Ectodermal cell (in vitro differentiated cells): ENCODE results near the gene EMX1.

ENCODE experiments used
- H3K27ac ChIP-seq: 2 replicates; pipeline ENCODE4 v1.7.0; 2013; ENCODE audit warnings: mild to moderate bottlenecking, low read depth, low read length; ENCODE audit not compliant: insufficient read depth, poor library complexity, severe bottlenecking
- H3K27me3 ChIP-seq: 2 replicates; pipeline ENCODE4 v1.7.0; 2013; ENCODE audit warnings: mild to moderate bottlenecking, low read length; ENCODE audit not compliant: insufficient read depth, control insufficient read depth, poor library complexity, severe bottlenecking
- H3K36me3 ChIP-seq: one replicate; pipeline ENCODE4 v1.7.0; 2013; ENCODE audit warnings: low read length; ENCODE audit not compliant: control insufficient read depth, insufficient read depth
- H3K4me1 ChIP-seq: one replicate; pipeline ENCODE4 v1.7.0; 2013; ENCODE audit warnings: low read length; ENCODE audit not compliant: control insufficient read depth, insufficient read depth
- H3K4me3 ChIP-seq: 2 replicates; pipeline ENCODE4 v1.7.0; 2013; ENCODE audit warnings: low read depth, low read length, control low read depth; ENCODE audit not compliant: insufficient read depth
- H3K9me3 ChIP-seq: 2 replicates; pipeline ENCODE4 v1.7.0; 2013; ENCODE audit warnings: mild to moderate bottlenecking, low read length, moderate library complexity; ENCODE audit not compliant: control insufficient read depth
- WGBS, 2 experiments: methylation state at CpG; one replicate each; pipeline ENCODE4 v1.1.7; 2013; ENCODE audit warnings: missing lambda C conversion rate in 2 of 2; 5-methylcytosine and 5-hydroxymethylcytosine counted together

EMX1 gene

DNA sequence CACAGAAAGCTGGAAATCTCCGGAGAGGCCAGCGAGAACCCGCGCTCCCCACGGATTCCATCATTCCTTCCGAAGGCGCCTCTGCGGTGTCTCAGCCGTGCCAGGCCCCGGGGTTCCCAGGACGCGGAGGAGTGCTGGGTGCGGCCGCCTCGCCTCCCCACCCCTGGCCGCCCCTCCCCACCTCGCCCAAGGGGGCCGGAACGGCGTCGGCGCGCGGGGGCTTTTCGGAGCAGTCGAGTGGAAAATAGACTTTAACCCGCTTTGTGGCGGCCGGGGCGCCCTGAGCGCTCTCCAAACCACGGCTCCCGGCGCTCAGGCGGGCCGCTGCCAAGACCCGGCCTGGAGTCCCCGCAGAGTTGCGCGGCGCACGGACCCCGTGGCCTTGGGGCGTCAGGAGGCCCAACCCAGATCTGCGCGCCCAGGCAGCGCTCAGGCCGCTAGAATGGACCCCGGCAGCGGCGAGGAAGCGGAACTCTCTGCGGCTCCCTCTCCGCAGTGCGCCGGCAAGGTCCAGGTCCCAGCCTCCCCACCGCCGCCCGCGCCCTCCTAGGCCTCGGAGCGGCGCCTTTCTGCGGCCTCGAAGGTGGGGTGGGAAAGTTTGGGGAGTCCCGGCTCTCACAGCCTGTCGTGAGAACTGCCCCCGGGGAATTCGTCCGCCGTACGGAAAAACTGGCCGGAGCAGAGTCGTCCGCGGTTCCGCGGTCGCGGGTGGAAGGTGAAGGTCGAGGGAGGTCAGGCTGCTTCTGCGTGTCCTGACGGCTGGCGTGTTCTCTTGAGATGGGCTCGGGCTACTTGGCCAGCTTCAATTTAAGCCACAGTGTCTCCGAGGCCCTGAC lies 1.2 kb upstream of the EMX1 start:
- H3K9me3 ChIP-seq = no peaks in the 10 kb centered on the region
- H3K27ac ChIP-seq = no peak overlapping the region
- peak overlapping the region; percentile 34 for H3K4me3 ChIP-seq
- peaks cover 33% of the 10 kb centered on the region for H3K4me1 ChIP-seq
- H3K27me3 ChIP-seq = peaks cover 100% of the 10 kb centered on the region
- no peaks in the 10 kb centered on the region for H3K36me3 ChIP-seq
- WGBS, 2 experiments = 0 to 1% methylated on average over 86 of the region's 86 CpGs

DNA sequence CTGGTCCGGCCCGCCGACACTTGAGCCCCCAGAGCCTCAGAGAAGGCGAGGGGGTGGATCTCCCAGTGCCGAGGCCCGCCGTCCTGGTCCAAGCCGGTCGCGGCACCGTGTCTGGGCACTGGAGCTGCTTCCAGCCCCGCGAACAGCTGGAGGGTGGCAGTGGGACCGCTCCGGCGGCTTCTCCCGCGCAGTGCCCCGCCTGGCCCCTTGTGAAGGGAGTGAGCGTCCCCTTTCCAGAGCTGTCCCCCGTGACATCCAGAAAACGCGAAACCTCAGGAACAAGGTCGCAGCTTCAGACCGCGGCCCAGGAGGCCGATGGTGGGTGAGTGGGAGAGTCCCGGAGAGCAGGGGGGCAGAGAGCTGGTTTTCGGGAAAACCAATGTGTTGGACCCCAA lies 579 bp upstream of the EMX1 start:
- Histone ChIP-seq H3K9me3 (no peaks in the 10 kb centered on the region), H3K27me3 (peaks cover 100% of the 10 kb centered on the region), H3K36me3 (no peaks in the 10 kb centered on the region), H3K27ac (no peak overlapping the region), H3K4me3 (peak overlapping the region; percentile 34), H3K4me1 (peaks cover 33% of the 10 kb centered on the region)
- WGBS, 2 experiments = 1% methylated on average over 29 of the region's 29 CpGs

DNA sequence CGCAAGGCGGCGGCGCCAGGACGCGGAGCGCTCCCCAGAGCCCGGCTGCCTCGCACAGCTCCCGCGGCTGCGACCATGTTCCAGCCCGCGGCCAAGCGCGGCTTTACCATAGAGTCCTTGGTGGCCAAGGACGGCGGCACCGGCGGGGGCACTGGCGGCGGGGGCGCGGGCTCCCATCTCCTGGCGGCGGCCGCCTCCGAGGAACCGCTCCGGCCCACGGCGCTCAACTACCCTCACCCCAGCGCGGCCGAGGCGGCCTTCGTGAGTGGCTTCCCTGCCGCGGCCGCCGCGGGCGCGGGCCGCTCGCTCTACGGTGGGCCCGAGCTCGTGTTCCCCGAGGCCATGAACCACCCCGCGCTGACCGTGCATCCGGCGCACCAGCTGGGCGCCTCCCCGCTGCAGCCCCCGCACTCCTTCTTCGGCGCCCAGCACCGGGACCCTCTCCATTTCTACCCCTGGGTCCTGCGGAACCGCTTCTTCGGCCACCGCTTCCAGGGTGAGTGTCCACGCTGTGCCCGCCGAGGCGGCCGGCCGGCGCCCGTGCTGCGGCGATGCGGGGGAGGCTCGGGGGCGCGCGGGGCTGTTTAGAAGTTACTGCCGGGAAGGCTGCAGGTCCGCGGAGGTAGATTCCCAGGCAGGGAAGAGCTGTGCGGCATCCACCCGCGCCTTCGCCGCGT lies 696 bp downstream of the EMX1 start:
- WGBS, 2 experiments = 0% methylated on average over 89 of the region's 89 CpGs
- peaks cover 100% of the 10 kb centered on the region for H3K27me3 ChIP-seq
- peaks cover 33% of the 10 kb centered on the region for H3K4me1 ChIP-seq
- H3K9me3 ChIP-seq = no peaks in the 10 kb centered on the region
- no peaks in the 10 kb centered on the region for H3K36me3 ChIP-seq
- peak overlapping the region; percentile 24 for H3K4me3 ChIP-seq
- H3K27ac ChIP-seq = no peak overlapping the region

DNA sequence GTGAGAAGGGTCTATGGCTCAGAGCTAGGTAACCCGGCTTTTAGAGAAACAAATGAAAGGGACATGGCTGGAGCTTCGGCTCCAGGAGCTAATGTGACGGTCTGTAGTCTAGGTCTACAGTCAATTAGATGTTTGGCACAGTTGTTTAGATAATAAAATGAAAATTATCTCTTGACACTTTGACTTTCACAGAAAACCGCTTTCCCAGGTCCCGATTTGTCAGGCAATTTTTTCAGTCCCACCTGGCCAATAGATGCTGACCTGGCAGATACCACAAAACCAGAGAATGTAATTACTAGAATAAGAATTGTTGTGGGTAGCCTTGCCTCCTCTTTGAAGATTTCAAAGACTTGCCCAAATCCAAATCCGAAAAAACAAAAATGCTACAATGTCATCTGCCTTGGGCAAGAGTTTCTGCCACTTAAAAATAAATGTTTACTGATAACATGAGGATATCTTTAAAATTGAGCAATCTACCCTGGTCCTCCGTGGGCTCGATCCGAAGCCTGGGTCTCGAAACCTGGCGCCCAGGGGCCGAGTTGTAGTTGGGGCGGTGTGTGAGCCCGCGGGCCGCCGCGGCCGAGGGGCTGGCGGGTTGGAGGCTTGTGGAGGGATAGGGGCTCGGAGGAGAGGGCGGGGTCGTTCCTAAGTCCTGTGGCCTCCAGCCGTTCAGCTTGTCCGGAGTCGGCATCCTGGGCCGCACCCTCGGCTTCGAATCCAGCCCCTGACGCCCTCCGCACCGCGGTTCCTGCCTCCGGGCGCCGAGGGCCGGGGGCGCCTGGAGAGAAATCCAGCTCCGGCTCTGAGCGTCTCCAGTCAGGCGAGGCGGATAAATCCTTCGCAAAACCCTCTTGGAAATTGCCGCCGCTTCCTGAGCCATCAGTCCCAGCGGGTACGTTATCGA lies 2.3 kb downstream of the EMX1 start:
- peak overlapping the region; percentile 23 for H3K4me3 ChIP-seq
- no peaks in the 10 kb centered on the region for H3K36me3 ChIP-seq
- WGBS, 2 experiments = 2% methylated on average over 47 to 48 of the region's 48 CpGs
- H3K9me3 ChIP-seq = no peaks in the 10 kb centered on the region
- peaks cover 100% of the 10 kb centered on the region for H3K27me3 ChIP-seq
- peaks cover 32% of the 10 kb centered on the region for H3K4me1 ChIP-seq
- no peak overlapping the region for H3K27ac ChIP-seq

DNA sequence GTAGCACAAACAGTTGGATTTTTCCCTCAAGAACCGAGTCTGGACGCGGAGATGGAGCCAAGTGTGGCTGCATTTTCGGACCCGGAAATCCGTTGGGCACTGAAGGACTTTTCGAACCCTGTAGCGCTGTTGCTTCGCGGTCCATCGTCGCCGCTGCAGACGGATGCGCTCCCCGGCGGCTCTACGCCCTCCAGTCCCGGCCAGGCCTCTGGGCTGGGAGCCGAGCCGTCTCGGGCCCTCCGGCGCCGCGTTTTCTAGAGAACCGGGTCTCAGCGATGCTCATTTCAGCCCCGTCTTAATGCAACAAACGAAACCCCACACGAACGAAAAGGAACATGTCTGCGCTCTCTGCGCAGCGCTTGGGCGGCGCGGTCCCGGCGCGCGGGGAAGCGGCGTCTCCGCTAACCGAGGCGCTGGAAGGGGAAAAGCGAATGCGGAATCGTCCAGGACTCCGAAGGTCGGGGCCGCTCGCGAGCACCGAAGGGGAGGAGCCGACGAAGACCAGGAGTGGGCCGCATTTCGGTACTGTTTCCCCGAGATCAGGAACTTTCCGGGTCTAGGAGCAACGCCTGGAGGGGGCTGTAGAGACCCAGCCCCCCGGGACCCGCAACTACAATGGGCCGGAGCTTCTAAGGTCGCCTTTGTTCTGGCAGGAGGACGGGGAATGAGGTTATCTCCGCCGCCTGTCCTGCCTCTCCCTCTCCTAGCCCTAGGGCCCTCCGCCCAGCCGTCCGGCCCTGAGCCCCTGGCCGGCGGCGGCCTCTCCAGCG lies 3.2 kb downstream of the EMX1 start:
- Histone ChIP-seq H3K4me1 (peaks cover 32% of the 10 kb centered on the region), H3K27ac (no peak overlapping the region), H3K27me3 (peaks cover 100% of the 10 kb centered on the region), H3K9me3 (no peaks in the 10 kb centered on the region), H3K36me3 (no peaks in the 10 kb centered on the region), H3K4me3 (peak overlapping the region; percentile 23)
- WGBS, 2 experiments = 0% methylated on average over 77 of the region's 77 CpGs

DNA sequence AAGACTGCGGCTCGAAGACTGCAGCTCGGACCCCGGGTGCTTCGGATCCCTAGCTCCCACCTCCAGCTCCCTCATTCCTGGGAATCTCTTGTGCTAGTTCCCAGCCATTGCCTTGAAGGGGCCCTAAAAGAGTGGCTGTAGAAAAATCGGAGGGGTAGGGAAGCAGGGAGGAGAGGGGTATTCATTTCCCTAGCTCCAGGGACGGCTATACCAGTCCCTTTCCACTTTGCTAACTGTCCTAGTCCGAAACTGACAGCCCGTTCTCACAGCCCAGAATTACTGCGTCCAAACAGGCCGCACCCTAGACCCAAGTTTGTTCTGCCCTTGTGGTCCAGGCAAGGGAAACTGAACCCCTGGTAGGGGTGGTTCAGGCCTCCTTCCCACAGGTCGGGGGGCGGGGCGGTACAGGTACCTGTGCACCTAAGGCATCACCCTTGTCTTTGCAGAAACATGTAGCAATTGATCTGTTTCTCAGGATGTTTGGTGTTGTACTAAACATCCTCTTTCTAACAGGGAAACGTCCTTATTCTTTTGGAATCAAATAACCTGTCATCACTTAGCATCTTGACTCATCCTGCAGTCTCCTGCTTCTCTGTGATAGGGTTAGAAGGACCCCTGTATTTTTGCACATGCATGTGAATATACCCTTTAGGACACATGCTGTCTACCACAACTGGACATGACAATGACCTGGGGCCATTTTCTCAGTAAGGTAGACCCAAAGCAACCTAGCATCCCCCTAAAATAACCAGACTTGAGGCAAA lies 4.0 kb downstream of the EMX1 start:
- peak overlapping the region; percentile 23 for H3K4me3 ChIP-seq
- 11 to 12% methylated on average over 15 of the region's 15 CpGs for WGBS, 2 experiments
- H3K27me3 ChIP-seq = peaks cover 100% of the 10 kb centered on the region

DNA sequence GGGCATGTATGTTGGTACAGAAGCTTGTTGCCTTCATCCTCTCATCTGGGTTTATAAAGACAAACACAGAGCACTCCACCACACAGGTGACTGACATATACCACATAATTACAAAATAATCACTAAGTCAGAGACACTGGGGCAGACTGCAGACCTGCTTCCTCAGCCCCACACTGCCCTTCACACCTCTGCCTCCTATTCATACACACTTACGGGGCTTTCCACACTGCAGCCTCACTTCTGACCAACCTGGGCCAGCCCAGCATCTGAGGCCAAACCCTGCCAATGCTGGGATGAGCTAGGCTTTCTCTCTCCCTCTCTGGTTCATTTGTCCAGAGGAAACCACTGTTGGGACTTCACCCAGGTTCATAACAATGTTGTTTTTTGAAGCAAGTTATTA lies 4.5 kb downstream of the EMX1 start:
- Histone ChIP-seq H3K27ac (no peak overlapping the region), H3K36me3 (no peaks in the 10 kb centered on the region), H3K4me3 (no peak overlapping the region), H3K4me1 (peaks cover 25% of the 10 kb centered on the region), H3K9me3 (no peaks in the 10 kb centered on the region), H3K27me3 (peaks cover 100% of the 10 kb centered on the region)
- WGBS, 2 experiments = 52 to 62% methylated on average over 1 of the region's 1 CpG

More for the DNA sequence above, 4.0 kb downstream of the EMX1 start:
- Histone ChIP-seq H3K36me3 (no peaks in the 10 kb centered on the region), H3K27ac (no peak overlapping the region), H3K4me1 (peaks cover 31% of the 10 kb centered on the region), H3K9me3 (no peaks in the 10 kb centered on the region)

DNA sequence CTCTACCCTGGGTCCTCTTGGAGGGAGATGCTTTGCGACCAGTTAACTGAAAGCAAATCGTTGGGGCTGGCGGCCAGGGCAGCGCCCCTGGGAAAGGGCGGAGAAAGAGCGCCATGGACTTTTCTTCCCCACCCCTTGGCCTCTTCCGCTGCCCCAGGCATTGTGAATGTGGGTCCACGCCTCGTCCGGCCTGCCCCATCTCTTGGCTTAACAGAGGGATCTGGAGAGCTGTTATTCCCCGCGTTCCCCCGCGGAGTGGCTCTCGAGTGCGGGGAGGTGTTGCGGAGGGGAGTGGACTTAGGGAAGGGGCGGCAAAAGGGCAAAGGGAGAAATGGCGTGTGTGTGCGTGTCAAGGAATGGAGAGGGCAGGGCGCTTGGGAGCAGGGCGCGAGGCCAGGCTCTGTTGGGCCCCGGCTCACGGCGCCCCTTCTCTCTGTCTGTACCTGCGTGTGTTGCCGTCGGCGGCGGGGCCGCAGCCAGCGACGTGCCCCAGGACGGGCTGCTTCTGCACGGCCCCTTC lies 6.6 kb downstream of the EMX1 start:
- H3K4me1 ChIP-seq = peaks cover 19% of the 10 kb centered on the region
- peaks cover 100% of the 10 kb centered on the region for H3K27me3 ChIP-seq
- no peak overlapping the region for H3K4me3 ChIP-seq
- H3K27ac ChIP-seq = no peak overlapping the region
- no peaks in the 10 kb centered on the region for H3K36me3 ChIP-seq
- H3K9me3 ChIP-seq = no peaks in the 10 kb centered on the region
- 1% methylated on average over 36 of the region's 36 CpGs for WGBS, 2 experiments
